Left colon (tissue), 2 donors: Measurements from ENCODE around the gene MTF1. TPM values are rescaled to one million over a fixed set of nuclear protein-coding genes. Genes with fewer than 3 reads are reported as not detected.
A peak's percentile ranks its signal among the peaks of the same experiment; 100 is the strongest.

Source experiments
- ATAC-seq: fragments of 200-7000 bp; cut with Tn5 transposase; one replicate; pipeline ENCODE4 v1.9.1; 2020; ENCODE audit warnings: mild to moderate bottlenecking, moderate library complexity
- DNase-seq, 2 donors: peaks; one replicate each; pipeline ENCODE4 v3.0.0-alpha.2; 2020
- intact Hi-C, 2 donors: fragments of 100-400 bp; cut with DNase I in 1 of 2; cut with micrococcal nuclease in 1 of 2; formaldehyde crosslinking; loops; one replicate each; pipeline versions ENCODE4 v1.11.2 to v1.14.0; 2022; cut with DNase I, micrococcal nuclease
- total RNA-seq, 2 donors: library from RNA; stranded (reverse); fragmentation: NEBNext Ultra II Directional; extraction: Animal tissue kit (Norgen Biotek cat#: 25700); gene quantifications; one replicate each; pipeline ENCODE4 v1.2.1, GENCODE V29; 2021
- donor health status: DM: no; HTN: no; CAD: no.
- donor health status: DM: yes; HTN: yes; CAD: no.

The MTF1 gene
- total RNA-seq, 2 donors from 2014 or later = 28.0 to 37.9 TPM

DNA sequence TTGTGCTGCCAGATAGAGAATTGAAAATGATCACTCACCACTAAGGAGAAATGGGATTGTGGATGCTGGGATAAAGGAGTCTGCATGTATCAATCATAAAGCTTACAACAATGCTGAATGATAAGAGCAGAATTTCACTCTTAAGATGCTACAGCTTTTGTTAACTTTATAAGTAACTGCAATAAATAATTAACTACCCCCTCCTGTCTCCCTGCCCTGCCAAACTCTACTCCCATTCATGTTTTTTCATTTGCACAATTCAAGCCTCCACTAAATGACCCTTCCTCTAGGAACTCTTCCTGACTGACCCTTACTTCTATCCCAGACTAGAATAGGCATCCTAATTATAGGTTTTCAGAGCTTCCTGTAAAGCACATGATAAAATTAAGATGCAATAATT, 14.9 kb downstream of the MTF1 start:
- DNase-seq = no peak
- no peak for ATAC-seq
- intact Hi-C loops = no loop called here

DNA sequence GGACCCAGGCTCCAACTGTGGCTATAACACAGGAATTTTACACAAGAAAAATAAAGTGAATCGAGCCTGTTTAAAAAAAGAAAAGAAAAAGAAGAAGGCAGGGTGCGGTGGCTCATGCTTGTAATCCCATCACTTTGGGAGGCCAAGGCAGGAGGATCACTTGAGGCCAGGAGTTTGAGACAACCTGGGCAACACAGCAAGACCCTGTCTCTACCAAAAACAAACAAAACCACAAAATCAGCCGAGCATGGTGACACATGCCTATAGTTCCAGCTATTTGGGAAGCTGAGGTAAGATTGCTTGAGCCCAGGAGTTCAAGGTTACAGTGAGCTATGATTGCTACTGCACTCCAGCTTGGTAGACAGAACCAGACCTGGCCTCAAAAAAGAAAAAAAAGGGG, 17.7 kb downstream of the MTF1 start:
- no peak for ATAC-seq
- DNase-seq = no peak
- intact Hi-C loops = no loop called here

DNA sequence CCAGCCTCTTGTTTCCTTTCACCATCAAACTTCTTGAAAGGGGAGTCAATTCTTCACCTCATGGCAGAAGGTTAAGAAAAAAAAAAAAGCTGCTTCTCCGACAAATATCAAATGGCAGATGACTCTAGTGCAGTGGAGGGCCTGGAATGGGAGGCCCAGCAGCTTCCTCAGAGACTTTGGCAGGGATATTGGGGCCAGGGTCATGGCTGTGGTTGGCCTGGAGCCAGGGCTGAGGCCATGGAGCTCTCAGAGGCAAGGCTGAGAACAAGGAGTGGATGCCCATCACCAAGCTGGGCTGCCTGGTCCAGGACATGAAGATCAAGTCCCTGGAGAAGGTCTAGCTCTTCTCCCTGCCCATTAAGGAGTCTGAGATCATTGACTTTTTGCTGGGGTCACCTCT, 18.7 kb downstream of the MTF1 start:
- intact Hi-C loops = no loop called here
- ATAC-seq (no peak), DNase-seq (no peak)

DNA sequence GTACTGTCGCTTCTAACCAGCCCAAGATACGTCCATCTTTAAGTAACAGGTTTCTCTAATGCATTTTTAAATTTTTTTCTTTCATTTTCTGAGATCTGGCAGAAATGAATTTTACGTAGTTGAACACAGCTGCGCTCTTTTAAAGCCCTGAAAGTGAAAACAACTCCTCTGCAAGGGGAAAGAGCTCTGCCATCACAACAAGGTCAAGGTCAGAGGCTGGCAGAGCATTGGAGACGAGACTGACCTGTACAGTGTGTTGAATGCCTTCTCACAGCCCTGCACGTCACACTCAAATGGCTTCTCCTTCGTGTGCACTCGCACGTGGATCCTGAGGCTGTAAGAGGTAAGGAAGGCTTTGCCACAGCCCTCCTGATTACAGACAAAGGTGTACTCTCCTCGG, 19.7 kb downstream of the MTF1 start:
- intact Hi-C loops = no loop called here
- DNase-seq = no peak
- ATAC-seq = no peak

DNA sequence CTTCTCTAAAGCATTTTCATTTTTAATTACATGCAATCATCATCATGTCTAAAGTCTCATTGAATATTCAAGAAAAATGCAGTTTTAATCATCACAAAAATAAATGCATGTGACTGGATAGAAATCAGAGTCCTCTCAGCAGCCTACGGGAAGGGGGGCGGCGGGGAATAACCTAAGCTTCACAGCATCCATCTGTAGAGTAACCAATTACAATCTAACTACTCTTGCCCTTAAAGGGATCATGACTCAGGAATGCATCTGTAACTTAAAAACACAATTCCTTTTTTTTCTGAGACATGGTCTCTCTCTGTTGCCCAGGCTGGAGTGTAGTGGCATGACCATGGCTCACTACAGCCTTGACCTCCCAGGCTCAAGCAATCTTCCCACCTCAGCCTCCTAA, 22.6 kb downstream of the MTF1 start:
- ATAC-seq (no peak), DNase-seq (no peak)

DNA sequence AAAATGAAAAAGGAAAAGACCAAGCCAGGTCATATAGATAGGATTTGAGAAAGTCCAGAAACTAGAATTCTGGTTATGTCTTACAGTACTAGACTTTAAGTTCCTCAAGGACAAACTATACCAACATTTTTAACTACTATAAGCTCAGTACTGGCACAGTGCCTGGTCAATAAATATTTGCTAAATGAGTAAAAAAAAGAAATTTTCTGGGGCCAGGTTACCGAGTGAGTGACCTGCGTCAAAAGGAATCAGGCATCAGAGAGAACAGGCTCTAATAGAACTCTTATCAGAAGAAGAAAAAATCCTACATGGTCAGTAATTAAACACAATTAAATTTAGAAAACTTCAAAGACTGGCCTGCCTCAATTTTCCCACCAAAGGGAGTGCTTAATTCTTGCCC, 27.6 kb downstream of the MTF1 start:
- ATAC-seq (no peak), DNase-seq (no peak)
- intact Hi-C loops = no loop called here

More for the DNA sequence above, 22.6 kb downstream of the MTF1 start:
- intact Hi-C loops = no loop called here

DNA sequence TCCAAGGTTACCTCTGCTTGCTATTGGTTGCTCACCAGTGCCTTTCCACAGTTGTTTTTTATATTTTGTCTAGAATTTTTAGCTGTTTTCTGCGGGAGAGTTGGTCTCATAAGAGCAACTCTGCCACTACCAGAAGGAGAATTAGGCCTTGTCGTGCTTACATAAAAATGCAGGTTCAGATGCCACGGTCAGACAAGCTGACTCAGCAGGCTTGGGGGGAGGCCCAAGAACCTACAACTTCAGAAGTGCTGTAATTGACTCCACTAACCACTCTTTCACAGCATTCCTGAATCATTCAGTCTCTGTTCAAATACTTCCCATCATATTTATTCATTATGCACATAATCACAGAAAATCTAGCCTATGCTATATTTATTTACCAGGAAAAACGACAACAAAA, 28.3 kb downstream of the MTF1 start:
- no peak for ATAC-seq
- intact Hi-C loops = no loop called here

DNA sequence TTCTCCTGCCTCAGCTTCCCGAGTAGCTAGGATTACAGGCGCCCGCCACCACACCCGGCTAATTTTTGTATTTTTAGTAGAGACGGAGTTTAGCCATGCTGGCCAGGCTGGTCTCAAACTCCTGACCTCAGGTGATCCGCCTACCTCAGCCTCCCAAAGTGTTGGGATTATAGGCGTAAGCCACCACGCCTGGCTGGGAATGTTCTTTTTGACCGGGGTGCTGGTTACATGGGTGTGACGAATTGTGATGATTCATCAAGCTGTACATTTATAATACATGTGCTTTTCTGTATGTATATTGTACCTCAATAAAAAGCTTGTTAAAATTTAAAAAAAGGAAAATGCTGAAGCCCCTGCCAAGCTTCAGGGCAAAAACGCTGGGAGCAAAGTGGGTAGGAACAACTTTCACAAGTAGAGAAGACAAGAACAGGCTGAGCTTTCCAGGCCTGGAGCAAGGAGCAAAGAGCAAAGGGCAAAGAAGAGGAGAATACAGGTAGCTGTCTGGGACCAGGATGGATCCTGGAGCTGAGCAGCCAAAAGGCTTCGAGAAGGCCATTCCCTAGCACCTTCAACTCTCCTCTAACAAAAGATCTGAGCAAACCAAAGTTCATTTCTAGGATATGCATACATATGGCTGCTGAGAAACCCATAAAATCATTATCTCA, 30.9 kb downstream of the MTF1 start:
- DNase-seq = peak in 1 of 2 donors; percentile 34
- intact Hi-C loops = no loop called here
- peak; percentile 92 for ATAC-seq

More for the DNA sequence above, 28.3 kb downstream of the MTF1 start:
- no peak for DNase-seq

DNA sequence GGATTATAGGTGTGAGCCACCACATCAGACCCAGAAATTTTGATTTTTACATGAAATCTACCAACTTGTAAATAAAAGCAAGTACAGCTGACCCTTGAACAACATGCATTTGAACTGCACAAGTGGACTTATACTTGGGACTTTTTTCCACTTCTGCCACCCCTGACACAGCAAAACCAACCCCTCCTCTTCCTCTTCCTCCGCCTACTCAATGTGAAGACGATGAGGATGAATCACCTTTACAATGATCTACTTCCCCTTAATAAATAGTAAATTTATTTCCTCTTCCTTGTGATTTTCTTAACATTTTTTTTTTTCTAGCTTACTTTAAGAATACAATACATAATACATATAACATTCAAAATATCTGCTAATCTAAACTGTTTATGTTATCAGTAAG, 33.9 kb downstream of the MTF1 start:
- DNase-seq = no peak
- no peak for ATAC-seq
- intact Hi-C loops = no loop called here

DNA sequence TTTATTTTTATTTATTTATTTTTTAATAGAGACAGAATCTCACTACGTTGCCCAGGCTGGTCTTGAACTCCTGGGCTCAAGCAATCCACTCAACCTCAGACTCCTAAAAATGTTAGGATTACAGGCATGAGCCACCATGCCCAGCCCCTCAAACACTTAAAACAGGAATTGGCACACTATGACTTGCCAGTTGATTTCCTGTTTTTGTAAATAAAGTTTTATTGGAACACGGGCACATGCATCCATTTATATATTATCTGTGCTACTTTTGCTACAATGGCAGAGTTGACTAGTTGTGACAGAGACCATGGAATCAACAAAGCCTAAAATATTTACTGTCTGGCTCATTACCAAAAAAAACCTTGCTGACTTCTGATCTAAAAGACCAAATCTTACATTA, 35.4 kb downstream of the MTF1 start:
- intact Hi-C loops = no loop called here
- no peak for DNase-seq
- ATAC-seq = no peak

DNA sequence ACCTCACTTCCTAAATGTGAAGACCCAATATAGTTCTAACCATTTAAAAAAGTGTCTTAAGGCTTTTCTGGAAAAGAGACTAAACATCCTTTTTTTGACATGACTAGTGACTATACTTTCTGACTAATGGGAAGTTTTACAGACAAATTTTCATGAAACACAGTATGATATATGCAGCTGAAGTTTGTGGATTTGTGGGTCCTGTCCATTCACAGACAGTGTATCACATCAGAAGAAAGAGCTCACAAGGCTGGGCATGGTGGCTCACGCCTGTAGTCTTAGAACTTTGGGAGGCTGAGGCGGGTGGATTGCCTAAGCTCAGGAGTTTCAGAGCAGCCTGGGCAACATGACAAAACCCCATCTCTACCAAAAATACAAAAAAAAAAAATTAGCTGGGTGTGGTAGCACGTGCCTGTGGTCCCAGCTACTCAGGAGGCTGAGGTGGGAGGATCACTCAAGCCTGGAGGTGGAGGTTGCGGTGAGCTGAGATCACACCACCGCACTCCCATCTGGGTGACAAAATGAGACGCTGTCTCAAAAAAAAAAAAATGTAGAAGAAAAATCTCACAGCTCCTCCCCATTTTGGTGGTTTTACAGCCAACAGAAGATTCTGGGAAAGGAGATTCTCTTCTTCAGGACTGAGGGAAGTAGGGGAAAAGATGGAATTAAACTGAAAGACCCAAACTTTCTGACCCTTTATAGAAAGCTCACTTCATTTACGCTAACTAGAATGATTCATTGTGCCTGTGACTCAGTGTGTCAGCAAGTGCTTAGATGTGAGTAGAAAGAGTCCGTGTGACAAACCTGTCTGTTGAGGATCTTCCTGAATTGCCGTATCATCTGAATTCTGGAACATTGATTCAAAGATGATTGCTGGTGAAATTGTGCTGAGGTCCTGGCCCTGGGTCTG, 36.2 kb downstream of the MTF1 start:
- intact Hi-C loops = no loop called here
- no peak for ATAC-seq

DNA sequence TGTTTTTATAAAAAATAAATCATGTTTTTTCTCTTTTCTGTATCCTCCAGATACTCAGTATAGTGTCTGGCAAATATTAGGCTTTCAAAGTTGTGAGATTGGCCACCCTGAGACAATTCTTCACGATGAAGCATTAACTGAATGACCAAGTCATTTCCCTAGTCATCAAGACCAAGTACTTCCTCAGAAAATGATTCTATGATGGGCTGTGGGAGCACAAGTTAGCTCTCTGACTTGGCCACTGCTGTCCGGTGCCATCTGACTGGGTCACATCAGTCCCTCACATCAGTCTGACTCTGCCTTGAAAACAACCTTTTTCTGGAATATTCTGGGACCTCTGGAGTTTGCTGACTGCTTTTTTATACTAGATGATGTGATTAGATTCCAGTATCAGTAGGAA, 37.9 kb downstream of the MTF1 start:
- intact Hi-C loops = no loop called here
- no peak for DNase-seq
- no peak for ATAC-seq

More for the DNA sequence above, 36.2 kb downstream of the MTF1 start:
- no peak for DNase-seq

DNA sequence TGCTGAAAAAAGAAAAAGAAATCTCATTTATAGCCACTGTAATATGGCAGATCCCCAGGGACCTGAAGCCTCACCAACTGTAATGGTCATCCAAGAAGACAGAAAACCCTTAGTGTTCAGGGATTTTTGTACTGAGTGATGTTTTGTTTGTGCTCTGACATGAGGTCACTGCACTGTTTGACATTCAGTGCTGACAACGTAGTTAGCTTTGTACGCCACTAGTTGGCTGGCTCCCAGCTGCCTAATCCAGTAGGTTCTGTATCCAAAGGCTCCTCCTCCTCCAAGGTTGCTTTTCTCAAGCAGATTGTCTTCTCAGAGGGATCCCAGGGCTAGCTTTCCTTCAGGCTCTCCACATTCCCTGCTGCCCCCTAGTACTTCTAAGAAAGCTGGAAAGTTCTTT, 41.9 kb downstream of the MTF1 start:
- ATAC-seq = peak; percentile 61
- DNase-seq = peak in 1 of 2 donors; percentile 27
- intact Hi-C loops = no loop called here

DNA sequence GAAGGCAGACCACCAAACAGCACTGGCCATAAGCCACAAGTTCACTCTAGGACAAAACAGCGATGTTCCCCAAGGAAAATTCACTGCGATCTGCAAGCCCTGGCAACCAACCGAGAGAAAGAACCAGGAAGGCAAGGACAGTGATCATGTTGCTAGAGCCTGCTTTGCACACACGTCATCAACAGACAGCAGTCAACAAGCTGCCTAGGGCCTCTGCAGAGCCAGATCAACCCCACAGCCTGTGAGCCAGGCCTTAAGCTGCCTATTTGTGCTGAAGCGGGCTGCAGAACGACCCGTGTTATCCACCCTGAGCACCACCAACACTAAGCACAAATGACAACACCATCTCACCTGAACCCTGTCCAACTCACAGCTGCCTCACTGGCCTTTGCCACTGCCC, 45.1 kb downstream of the MTF1 start:
- DNase-seq = no peak
- ATAC-seq = no peak
- intact Hi-C loops = no loop called here

DNA sequence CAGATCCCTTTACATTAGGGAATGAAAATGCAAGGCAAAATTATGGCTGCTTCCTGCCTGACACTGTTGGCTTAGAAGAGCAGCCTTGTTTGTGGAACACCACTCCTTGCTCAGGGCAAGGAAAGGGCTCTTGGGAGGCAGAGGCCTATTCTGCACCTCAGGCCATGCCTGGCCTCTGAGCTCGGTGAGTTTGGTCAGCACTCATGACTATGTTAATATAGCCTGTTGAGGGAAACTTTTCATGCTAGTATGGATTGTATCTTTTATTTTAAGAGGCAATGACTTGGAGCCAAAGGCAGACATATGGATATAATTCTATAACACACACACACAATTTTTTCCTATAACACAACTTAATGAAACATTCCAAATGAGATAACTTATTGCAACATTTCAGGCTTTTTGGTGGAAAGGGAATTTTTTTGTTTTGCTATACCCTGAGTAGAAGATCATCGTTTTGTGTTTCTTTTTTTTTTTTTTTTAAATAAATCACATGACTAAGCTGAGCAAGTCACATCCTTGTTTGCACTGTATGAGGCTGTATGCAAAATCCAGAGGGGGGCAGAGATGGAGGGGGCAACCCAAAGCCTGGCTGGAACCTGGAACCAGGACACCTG, 45.8 kb downstream of the MTF1 start:
- no peak for DNase-seq
- intact Hi-C loops = no loop called here

DNA sequence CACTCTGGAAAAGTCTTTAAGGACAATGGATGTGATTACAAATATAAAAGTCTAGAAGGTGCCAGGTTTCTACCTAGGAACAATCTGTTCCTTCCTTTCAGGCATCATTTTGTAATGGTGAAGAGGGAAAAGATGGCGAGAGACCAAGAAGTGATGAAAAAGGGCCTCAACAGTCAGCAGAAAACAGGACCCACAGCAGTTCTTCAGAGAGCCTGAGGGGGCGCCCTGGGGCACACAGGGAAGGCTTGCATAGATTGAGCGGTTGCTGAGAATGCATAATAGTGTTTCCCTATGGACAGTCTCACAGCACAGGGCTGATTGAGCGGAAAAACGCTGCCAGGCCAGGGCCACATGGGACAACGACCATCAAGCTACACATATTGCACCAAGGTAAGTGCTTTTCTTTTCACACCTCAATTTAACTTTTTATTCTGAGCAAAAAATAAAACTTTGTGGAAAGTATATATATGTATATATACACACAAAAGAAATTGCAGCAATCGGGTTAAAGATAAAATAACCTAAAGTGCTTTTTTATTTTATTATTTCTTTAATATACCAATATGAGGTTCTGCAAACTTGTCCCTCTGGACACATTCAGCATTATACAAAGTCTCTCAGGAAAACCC, 48.3 kb downstream of the MTF1 start:
- peak; percentile 36 for ATAC-seq
- intact Hi-C loops = no loop called here
- DNase-seq = peak; percentile 60 to 63

More for the DNA sequence above, 45.8 kb downstream of the MTF1 start:
- no peak for ATAC-seq

DNA sequence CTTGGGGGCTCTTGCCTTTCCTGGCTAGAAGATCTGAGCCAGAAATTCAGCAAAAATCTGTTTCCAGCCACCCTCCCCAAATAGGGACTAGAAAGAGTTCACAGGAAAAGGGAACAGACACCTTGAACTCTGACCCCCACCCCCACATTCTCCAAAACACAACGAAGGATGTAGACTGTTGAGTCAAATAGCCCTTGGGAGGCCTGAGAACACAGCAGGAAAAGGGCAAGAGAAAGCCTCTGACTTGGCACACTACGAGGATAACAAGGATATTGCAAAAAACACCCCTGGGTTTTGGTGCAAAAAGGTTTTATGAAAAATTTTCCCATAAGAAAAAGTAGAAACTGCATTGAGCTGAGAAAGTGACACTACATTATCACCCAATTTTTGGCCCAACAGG, 49.5 kb downstream of the MTF1 start:
- no peak for ATAC-seq
- DNase-seq = no peak
- intact Hi-C loops = no loop called here

DNA sequence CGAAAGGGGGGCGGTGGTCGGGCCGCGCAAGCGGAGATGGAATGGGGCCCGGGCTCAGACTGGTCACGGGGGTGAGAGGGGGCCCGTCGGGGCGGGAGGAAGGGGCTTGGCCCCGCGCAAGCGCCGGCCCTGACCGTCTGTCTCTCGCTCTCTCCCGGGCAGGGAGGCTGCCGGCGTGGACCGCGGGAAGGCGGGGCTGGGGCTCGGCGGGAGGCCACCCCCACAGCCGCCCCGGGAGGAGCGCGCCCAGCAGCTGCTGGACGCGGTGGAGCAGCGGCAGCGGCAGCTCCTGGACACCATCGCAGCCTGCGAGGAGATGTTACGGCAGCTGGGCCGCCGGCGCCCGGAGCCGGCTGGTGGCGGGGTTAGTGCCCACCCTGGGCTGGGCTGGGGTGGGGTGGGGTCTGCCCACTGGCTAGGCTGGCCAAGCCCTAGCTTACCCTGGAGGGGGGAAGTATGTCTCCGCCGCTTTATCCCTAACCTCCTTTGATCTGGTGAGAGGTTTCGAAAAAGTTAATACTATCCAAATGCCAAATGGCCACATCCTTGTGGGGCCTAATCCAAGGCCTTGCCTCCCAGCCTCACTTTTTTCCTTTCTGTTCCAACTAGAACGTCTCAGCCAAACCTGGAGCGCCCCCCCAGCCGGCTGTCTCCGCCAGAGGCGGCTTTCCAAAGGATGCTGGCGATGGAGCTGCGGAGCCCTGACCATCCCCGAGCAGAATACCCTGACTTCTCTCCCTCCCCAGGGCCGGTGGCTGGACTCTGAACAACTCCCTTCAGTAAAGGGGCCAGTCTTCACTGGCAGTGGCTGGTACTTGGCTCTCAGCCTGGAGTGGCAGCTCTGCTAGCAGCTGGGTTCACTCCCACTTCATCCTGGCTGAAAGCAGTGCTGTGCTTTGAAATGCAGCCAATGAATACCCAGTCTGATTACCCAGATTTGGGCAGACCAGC, 50.7 kb downstream of the MTF1 start:
- DNase-seq (peak; percentile 55 to 73), ATAC-seq (peak; percentile 82)
- intact Hi-C loops = no loop called here
